GM23338 (cell line): ENCODE results near the gene COP1. TPM values are rescaled to one million over a fixed set of nuclear protein-coding genes. Genes with fewer than 3 reads are reported as not detected.

Source experiments
- ATAC-seq: fragments of 200-7000 bp; cut with Tn5 transposase; 3 replicates; pipeline ENCODE4 v1.9.1; 2020
- DNase-seq: peaks from one replicate; pipeline ENCODE4 v3.0.0-alpha.2; 2015; ENCODE audit warnings: low spot score
- H2AFZ ChIP-seq: fragments of 200-600 bp; sonication (generic); 2 replicates; pipeline ENCODE4 v1.8.0; 2016; ENCODE audit warnings: antibody characterized with exemption, mild to moderate bottlenecking, moderate library complexity
- H3F3A ChIP-seq: fragments of 200-600 bp; sonication (generic); replicated peaks from 2 replicates; pipeline ENCODE4 v1.8.0; 2017; ENCODE audit warnings: antibody characterized with exemption, mixed run types, low read depth
- H3K27ac ChIP-seq: fragments of 200-600 bp; sonication (generic); 2 replicates; pipeline ENCODE4 v1.6.1; 2016; ENCODE audit warnings: low read depth
- H3K27me3 ChIP-seq: fragments of 200-600 bp; sonication (generic); 2 replicates; pipeline ENCODE4 v1.8.0; 2016; ENCODE audit warnings: mild to moderate bottlenecking, mixed run types, moderate library complexity; ENCODE audit not compliant: insufficient read depth
- H3K36me3 ChIP-seq: fragments of 200-600 bp; sonication (generic); 2 replicates; pipeline ENCODE4 v1.8.0; 2016; ENCODE audit warnings: mild to moderate bottlenecking; ENCODE audit not compliant: insufficient read depth
- H3K4me1 ChIP-seq: fragments of 200-600 bp; sonication (generic); 2 replicates; pipeline ENCODE4 v1.8.0; 2016; ENCODE audit warnings: mild to moderate bottlenecking, moderate library complexity; ENCODE audit not compliant: insufficient read depth
- H3K4me2 ChIP-seq: fragments of 200-600 bp; sonication (generic); 2 replicates; pipeline ENCODE4 v1.7.1; 2017; ENCODE audit warnings: mixed run types
- H3K4me3 ChIP-seq: fragments of 200-600 bp; sonication (generic); 2 replicates; pipeline ENCODE4 v1.6.1; 2016; ENCODE audit warnings: mixed run types
- H3K79me2 ChIP-seq: fragments of 200-600 bp; sonication (generic); replicated peaks from 2 replicates; pipeline ENCODE4 v1.8.0; 2017; ENCODE audit warnings: mild to moderate bottlenecking; ENCODE audit not compliant: insufficient read depth
- H3K9me2 ChIP-seq: fragments of 200-600 bp; sonication (generic); 2 replicates; pipeline ENCODE4 v1.8.0; 2017; ENCODE audit not compliant: insufficient read depth
- H4K20me1 ChIP-seq: fragments of 200-600 bp; sonication (generic); replicated peaks from 2 replicates; pipeline ENCODE4 v1.8.0; 2017; ENCODE audit warnings: mild to moderate bottlenecking; ENCODE audit not compliant: insufficient read depth
- H3K27ac Mint-ChIP-seq: 2 replicates; pipeline ENCODE4 v1.8.0; 2020; ENCODE audit warnings: inconsistent platforms, mild to moderate bottlenecking, moderate library complexity, mixed read lengths
- H3K27me3 Mint-ChIP-seq: 3 replicates; pipeline ENCODE4 v1.8.0; 2022; ENCODE audit warnings: low read depth, mild to moderate bottlenecking, moderate library complexity, mixed read lengths, inconsistent platforms; ENCODE audit not compliant: insufficient read depth, poor library complexity
- H3K36me3 Mint-ChIP-seq: 3 replicates; pipeline ENCODE4 v1.8.0; 2021; ENCODE audit warnings: low read depth, mild to moderate bottlenecking, inconsistent platforms, moderate library complexity, mixed read lengths
- H3K4me1 Mint-ChIP-seq: 3 replicates; pipeline ENCODE4 v1.8.0; 2020; ENCODE audit warnings: mild to moderate bottlenecking, inconsistent platforms, mixed read lengths
- H3K4me3 Mint-ChIP-seq: 3 replicates; pipeline ENCODE4 v1.8.0; 2021; ENCODE audit warnings: moderate library complexity, mild to moderate bottlenecking, inconsistent platforms, mixed read lengths
- H3K9me3 Mint-ChIP-seq: 3 replicates; pipeline ENCODE4 v1.8.0; 2020; ENCODE audit warnings: moderate library complexity, mild to moderate bottlenecking, inconsistent platforms, mixed read lengths
- CREB1 ChIP-seq: fragments of 250-450 bp; sonication (Bioruptor Pico); IDR thresholded peaks from 2 replicates; pipeline ENCODE4 v1.5.0; 2020; ENCODE audit warnings: low read depth, mild to moderate bottlenecking, moderate library complexity
- EZH2 ChIP-seq: fragments of 200-600 bp; sonication (generic); IDR thresholded peaks from one replicate; pipeline ENCODE4 v1.8.0; 2017; ENCODE audit warnings: antibody characterized with exemption, mild to moderate bottlenecking, low read depth; ENCODE audit not compliant: unreplicated experiment
- JUNB ChIP-seq: IDR thresholded peaks from one replicate; pipeline ENCODE4 v1.6.1; 2016; ENCODE audit warnings: antibody characterized with exemption; ENCODE audit not compliant: unreplicated experiment
- POLR2AphosphoS5 ChIP-seq: IDR thresholded peaks from 2 replicates; pipeline ENCODE4 v1.6.1; 2016; ENCODE audit warnings: antibody characterized with exemption, low read depth
- STAT1 ChIP-seq: IDR thresholded peaks from one replicate; pipeline ENCODE4 v1.6.1; 2016; ENCODE audit warnings: antibody characterized with exemption; ENCODE audit not compliant: unreplicated experiment
- polyA plus RNA-seq: library from polyadenylated mRNA; unstranded; fragments of >200 nt; fragmentation: Nextera tagmentation; extraction: Ambion mirVana; gene quantifications from 2 replicates; pipeline ENCODE4 v1.2.1, GENCODE V29; 2016
- total RNA-seq: library from RNA; depleted of rRNA; stranded (reverse); fragments of >200 nt; shearing (Covaris generic); gene quantifications from 2 replicates; pipeline ENCODE4 v1.2.3, GENCODE V29; 2014
- TF ChIP-seq, protein P1 (sequence below): fragments of 250-450 bp; sonication (Bioruptor Pico); IDR thresholded peaks from 2 replicates; pipeline ENCODE4 v1.5.0; 2020; ENCODE audit warnings: mild to moderate bottlenecking, moderate library complexity
- TF ChIP-seq, protein P2 (sequence below), 2 experiments: fragments of 200-600 bp in 1 of 2; sonication (generic) in 1 of 2; conservative IDR thresholded peaks; 2 replicates each; pipeline versions ENCODE4 v1.5.1 to v1.6.1; 2016 to 2017; ENCODE audit warnings: antibody characterized with exemption in 2 of 2, low read depth in 2 of 2, mild to moderate bottlenecking in 2 of 2, moderate library complexity in 1 of 2

The COP1 gene
- total and polyA plus RNA-seq, 2 experiments from 2014 or later: 54.0 to 54.9 TPM

DNA sequence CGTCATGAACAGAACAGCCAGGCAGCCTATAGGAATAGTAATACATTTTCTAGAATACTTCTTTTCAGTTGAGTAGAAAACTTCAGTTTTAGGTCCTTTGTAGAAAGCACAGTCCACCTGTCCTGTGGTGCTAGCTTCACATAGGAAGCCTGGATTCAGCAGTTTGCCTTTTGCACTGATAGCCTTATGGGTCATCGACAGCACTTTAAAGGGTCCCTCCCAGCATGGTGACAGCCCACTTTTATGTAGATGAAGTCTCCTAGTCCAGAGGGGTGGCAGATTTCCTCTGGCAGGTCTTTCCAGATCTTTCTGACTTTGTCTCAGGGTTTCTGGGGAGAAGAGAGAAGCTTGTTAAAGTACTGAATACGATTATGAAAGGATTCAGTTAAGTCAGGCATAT lies 302.3 kb downstream of the COP1 start (continued):
- TF ChIP-seq, protein P1, sequence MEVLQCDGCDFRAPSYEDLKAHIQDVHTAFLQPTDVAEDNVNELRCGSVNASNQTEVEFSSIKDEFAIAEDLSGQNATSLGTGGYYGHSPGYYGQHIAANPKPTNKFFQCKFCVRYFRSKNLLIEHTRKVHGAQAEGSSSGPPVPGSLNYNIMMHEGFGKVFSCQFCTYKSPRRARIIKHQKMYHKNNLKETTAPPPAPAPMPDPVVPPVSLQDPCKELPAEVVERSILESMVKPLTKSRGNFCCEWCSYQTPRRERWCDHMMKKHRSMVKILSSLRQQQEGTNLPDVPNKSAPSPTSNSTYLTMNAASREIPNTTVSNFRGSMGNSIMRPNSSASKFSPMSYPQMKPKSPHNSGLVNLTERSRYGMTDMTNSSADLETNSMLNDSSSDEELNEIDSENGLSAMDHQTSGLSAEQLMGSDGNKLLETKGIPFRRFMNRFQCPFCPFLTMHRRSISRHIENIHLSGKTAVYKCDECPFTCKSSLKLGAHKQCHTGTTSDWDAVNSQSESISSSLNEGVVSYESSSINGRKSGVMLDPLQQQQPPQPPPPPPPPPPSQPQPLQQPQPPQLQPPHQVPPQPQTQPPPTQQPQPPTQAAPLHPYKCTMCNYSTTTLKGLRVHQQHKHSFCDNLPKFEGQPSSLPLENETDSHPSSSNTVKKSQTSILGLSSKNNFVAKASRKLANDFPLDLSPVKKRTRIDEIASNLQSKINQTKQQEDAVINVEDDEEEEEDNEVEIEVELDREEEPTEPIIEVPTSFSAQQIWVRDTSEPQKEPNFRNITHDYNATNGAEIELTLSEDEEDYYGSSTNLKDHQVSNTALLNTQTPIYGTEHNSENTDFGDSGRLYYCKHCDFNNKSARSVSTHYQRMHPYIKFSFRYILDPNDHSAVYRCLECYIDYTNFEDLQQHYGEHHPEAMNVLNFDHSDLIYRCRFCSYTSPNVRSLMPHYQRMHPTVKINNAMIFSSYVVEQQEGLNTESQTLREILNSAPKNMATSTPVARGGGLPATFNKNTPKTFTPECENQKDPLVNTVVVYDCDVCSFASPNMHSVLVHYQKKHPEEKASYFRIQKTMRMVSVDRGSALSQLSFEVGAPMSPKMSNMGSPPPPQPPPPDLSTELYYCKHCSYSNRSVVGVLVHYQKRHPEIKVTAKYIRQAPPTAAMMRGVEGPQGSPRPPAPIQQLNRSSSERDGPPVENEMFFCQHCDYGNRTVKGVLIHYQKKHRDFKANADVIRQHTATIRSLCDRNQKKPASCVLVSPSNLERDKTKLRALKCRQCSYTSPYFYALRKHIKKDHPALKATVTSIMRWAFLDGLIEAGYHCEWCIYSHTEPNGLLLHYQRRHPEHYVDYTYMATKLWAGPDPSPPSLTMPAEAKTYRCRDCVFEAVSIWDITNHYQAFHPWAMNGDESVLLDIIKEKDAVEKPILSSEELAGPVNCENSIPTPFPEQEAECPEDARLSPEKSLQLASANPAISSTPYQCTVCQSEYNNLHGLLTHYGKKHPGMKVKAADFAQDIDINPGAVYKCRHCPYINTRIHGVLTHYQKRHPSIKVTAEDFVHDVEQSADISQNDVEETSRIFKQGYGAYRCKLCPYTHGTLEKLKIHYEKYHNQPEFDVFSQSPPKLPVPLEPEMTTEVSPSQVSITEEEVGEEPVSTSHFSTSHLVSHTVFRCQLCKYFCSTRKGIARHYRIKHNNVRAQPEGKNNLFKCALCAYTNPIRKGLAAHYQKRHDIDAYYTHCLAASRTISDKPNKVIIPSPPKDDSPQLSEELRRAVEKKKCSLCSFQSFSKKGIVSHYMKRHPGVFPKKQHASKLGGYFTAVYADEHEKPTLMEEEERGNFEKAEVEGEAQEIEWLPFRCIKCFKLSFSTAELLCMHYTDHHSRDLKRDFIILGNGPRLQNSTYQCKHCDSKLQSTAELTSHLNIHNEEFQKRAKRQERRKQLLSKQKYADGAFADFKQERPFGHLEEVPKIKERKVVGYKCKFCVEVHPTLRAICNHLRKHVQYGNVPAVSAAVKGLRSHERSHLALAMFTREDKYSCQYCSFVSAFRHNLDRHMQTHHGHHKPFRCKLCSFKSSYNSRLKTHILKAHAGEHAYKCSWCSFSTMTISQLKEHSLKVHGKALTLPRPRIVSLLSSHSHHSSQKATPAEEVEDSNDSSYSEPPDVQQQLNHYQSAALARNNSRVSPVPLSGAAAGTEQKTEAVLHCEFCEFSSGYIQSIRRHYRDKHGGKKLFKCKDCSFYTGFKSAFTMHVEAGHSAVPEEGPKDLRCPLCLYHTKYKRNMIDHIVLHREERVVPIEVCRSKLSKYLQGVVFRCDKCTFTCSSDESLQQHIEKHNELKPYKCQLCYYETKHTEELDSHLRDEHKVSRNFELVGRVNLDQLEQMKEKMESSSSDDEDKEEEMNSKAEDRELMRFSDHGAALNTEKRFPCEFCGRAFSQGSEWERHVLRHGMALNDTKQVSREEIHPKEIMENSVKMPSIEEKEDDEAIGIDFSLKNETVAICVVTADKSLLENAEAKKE: no peak
- TF ChIP-seq CREB1 (CRISPR knock-in tag) (no peak), STAT1 (no peak), JUNB (no peak), EZH2 (no peak)

DNA sequence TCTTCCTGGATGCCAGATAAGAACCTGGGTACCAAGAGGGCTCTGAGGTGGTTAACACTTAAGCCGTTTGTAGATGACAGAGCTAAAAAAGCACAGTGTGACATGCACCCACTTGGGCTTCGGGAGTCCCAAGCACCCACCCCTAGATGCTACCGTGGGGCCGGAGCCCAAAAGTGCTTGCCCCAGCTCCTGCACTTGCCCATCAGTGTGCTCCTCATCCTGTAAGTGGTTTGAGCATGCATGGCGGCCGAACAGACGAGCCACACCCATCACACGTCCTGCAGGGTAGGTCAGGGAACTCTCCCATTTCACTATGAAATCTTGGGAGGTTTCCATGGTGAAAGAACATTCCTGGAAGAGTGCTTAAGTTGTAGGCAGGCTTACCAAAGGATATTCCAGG lies 304.8 kb downstream of the COP1 start:
- H3K27me3 Mint-ChIP-seq: peaks cover 100% of the 10 kb centered on the region
- Histone ChIP-seq H3K9me2 (no peaks in the 10 kb centered on the region), H4K20me1 (peaks cover 26% of the 10 kb centered on the region; the same call in 1 of the 2 replicates), H3K4me1 (no peaks in the 10 kb centered on the region), H3K27me3 (peaks cover 100% of the 10 kb centered on the region), H2AFZ (no peak overlapping the region), H3F3A (no peaks in the 10 kb centered on the region), H3K27ac (no peak overlapping the region), H3K4me2 (no peak overlapping the region), H3K4me3 (no peak overlapping the region), H3K79me2 (no peaks in the 10 kb centered on the region), H3K36me3 (no peaks in the 10 kb centered on the region)
- no peaks in the 10 kb centered on the region for H3K36me3 Mint-ChIP-seq
- ATAC-seq: no peak
- DNase-seq: no peak
- peaks cover 4% of the 10 kb centered on the region; the same call in 2 of the 3 replicates for H3K4me1 Mint-ChIP-seq
- no peak overlapping the region for H3K27ac Mint-ChIP-seq
- peaks cover 5% of the 10 kb centered on the region; the same call in 2 of the 3 replicates for H3K9me3 Mint-ChIP-seq
- H3K4me3 Mint-ChIP-seq: no peak overlapping the region
- TF ChIP-seq JUNB (no peak), CREB1 (CRISPR knock-in tag) (no peak), POLR2AphosphoS5 (no peak), STAT1 (no peak)
- TF ChIP-seq, protein P2, sequence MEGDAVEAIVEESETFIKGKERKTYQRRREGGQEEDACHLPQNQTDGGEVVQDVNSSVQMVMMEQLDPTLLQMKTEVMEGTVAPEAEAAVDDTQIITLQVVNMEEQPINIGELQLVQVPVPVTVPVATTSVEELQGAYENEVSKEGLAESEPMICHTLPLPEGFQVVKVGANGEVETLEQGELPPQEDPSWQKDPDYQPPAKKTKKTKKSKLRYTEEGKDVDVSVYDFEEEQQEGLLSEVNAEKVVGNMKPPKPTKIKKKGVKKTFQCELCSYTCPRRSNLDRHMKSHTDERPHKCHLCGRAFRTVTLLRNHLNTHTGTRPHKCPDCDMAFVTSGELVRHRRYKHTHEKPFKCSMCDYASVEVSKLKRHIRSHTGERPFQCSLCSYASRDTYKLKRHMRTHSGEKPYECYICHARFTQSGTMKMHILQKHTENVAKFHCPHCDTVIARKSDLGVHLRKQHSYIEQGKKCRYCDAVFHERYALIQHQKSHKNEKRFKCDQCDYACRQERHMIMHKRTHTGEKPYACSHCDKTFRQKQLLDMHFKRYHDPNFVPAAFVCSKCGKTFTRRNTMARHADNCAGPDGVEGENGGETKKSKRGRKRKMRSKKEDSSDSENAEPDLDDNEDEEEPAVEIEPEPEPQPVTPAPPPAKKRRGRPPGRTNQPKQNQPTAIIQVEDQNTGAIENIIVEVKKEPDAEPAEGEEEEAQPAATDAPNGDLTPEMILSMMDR (conservative IDR thresholded peaks at IDR 0.05; ENCODE audit: low read depth in 2 of 2): no peak
- TF ChIP-seq, protein P1: no peak
